Endodermal cell (in vitro differentiated cells): ENCODE data around the gene LAMA1. TPM values are rescaled to one million over a fixed set of nuclear protein-coding genes. Genes with fewer than 3 reads are reported as not detected.
A peak's percentile ranks its signal among the peaks of the same experiment; 100 is the strongest.

Experiments used
- DNase-seq: peaks from one replicate; pipeline ENCODE4 v3.0.0-alpha.2; 2017
- H3K27ac ChIP-seq: 2 replicates; pipeline ENCODE4 v1.5.1; 2013; ENCODE audit warnings: mild to moderate bottlenecking, low read depth, low read length, moderate library complexity
- H3K27me3 ChIP-seq: 2 replicates; pipeline ENCODE4 v1.6.1; 2013; ENCODE audit warnings: mild to moderate bottlenecking, low read length, moderate library complexity; ENCODE audit not compliant: insufficient read depth, control insufficient read depth, poor library complexity, severe bottlenecking
- H3K36me3 ChIP-seq: 2 replicates; pipeline ENCODE4 v1.7.0; 2013; ENCODE audit warnings: mild to moderate bottlenecking, low read length, moderate library complexity; ENCODE audit not compliant: control insufficient read depth, insufficient read depth
- H3K4me1 ChIP-seq: one replicate; pipeline ENCODE4 v1.7.0; 2013; ENCODE audit warnings: low read length; ENCODE audit not compliant: control insufficient read depth, insufficient read depth
- H3K4me3 ChIP-seq: 2 replicates; pipeline ENCODE4 v1.5.1; 2013; ENCODE audit warnings: mild to moderate bottlenecking, low read length, moderate library complexity
- H3K9ac ChIP-seq: 2 replicates; pipeline ENCODE4 v1.6.1; 2013; ENCODE audit warnings: mild to moderate bottlenecking, low read length, moderate library complexity; ENCODE audit not compliant: poor library complexity, severe bottlenecking; ENCODE audit errors: extremely low read depth
- H3K9me3 ChIP-seq: 2 replicates; pipeline ENCODE4 v1.6.1; 2013; ENCODE audit warnings: mild to moderate bottlenecking, low read length, moderate library complexity; ENCODE audit not compliant: control insufficient read depth
- H3K27ac Mint-ChIP-seq: 2 replicates; pipeline ENCODE4 v1.8.0; 2020; ENCODE audit warnings: mixed read lengths
- H3K27me3 Mint-ChIP-seq: 2 replicates; pipeline ENCODE4 v1.8.0; 2021; ENCODE audit warnings: mild to moderate bottlenecking, mixed read lengths; ENCODE audit not compliant: insufficient read depth
- H3K36me3 Mint-ChIP-seq: 2 replicates; pipeline ENCODE4 v1.8.0; 2020; ENCODE audit warnings: low read depth, mixed read lengths
- H3K4me1 Mint-ChIP-seq: 2 replicates; pipeline ENCODE4 v1.8.0; 2020; ENCODE audit warnings: mixed read lengths
- H3K4me3 Mint-ChIP-seq: 2 replicates; pipeline ENCODE4 v1.8.0; 2020; ENCODE audit warnings: mild to moderate bottlenecking, moderate library complexity, mixed read lengths
- H3K9me3 Mint-ChIP-seq: 2 replicates; pipeline ENCODE4 v1.8.0; 2020; ENCODE audit warnings: mild to moderate bottlenecking, mixed read lengths
- WGBS, 2 experiments: methylation state at CpG; one replicate each; pipeline versions ENCODE4 v1.1.5 to v1.1.7; 2013; ENCODE audit warnings: missing lambda C conversion rate in 2 of 2, mixed read lengths in 1 of 2; ENCODE audit not compliant: insufficient coverage in 1 of 2, insufficient read length in 1 of 2; 5-methylcytosine and 5-hydroxymethylcytosine counted together
- total RNA-seq, 2 donors: library from RNA; stranded (reverse); fragmentation: NEBNext Ultra II Directional in 1 of 2; extraction: Animal tissue kit (Norgen Biotek cat#: 25700) in 1 of 2; gene quantifications; 2 replicates in 1 of 2; 3 replicates in 1 of 2; pipeline ENCODE4 v1.2.1, GENCODE V29; 2021
- TF ChIP-seq, protein P1 (sequence below): fragments of 200-600 bp; sonication (generic); conservative IDR thresholded peaks from 2 replicates; pipeline ENCODE4 v1.5.0; 2021; ENCODE audit warnings: antibody characterized with exemption, mild to moderate bottlenecking

Gene LAMA1
- total RNA-seq, 2 donors from 2014 or later: 198 to 316 TPM

DNA sequence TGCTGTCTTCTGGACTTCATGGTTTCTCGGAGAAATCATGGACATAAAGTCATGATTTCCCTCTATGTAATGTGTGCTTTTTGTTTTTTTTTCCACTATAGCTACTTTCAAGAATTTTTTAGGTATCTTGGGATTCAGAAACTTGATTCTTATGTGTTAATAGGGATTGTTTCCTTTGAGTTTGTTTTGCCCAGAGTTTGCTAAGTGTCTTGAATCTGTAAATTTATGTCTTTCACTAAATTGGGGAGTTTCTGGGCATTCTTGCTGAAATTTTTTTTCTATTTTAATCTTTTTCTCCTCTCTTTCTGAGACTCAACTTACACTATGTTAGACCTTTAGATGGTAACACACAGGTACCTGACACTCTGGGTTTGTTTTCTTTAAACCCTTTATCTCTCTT, 182.7 kb downstream of the LAMA1 start:
- Mint-ChIP-seq H3K4me3 (no peak overlapping the region), H3K4me1 (peaks cover 22% of the 10 kb centered on the region), H3K36me3 (peaks cover 14% of the 10 kb centered on the region), H3K27me3 (no peaks in the 10 kb centered on the region), H3K27ac (no peak overlapping the region), H3K9me3 (no peaks in the 10 kb centered on the region)
- Histone ChIP-seq H3K27ac (no peak overlapping the region), H3K9ac (no peak overlapping the region), H3K9me3 (no peaks in the 10 kb centered on the region), H3K4me1 (peaks cover 11% of the 10 kb centered on the region), H3K27me3 (no peaks in the 10 kb centered on the region), H3K4me3 (no peak overlapping the region), H3K36me3 (peaks cover 20% of the 10 kb centered on the region)
- WGBS, 2 experiments: 100% methylated on average over 1 of the region's 1 CpG; no CpG with 5 or more reads in 1 of the 2 experiments
- TF ChIP-seq, protein P1, sequence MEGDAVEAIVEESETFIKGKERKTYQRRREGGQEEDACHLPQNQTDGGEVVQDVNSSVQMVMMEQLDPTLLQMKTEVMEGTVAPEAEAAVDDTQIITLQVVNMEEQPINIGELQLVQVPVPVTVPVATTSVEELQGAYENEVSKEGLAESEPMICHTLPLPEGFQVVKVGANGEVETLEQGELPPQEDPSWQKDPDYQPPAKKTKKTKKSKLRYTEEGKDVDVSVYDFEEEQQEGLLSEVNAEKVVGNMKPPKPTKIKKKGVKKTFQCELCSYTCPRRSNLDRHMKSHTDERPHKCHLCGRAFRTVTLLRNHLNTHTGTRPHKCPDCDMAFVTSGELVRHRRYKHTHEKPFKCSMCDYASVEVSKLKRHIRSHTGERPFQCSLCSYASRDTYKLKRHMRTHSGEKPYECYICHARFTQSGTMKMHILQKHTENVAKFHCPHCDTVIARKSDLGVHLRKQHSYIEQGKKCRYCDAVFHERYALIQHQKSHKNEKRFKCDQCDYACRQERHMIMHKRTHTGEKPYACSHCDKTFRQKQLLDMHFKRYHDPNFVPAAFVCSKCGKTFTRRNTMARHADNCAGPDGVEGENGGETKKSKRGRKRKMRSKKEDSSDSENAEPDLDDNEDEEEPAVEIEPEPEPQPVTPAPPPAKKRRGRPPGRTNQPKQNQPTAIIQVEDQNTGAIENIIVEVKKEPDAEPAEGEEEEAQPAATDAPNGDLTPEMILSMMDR: no peak
- DNase-seq: no peak

DNA sequence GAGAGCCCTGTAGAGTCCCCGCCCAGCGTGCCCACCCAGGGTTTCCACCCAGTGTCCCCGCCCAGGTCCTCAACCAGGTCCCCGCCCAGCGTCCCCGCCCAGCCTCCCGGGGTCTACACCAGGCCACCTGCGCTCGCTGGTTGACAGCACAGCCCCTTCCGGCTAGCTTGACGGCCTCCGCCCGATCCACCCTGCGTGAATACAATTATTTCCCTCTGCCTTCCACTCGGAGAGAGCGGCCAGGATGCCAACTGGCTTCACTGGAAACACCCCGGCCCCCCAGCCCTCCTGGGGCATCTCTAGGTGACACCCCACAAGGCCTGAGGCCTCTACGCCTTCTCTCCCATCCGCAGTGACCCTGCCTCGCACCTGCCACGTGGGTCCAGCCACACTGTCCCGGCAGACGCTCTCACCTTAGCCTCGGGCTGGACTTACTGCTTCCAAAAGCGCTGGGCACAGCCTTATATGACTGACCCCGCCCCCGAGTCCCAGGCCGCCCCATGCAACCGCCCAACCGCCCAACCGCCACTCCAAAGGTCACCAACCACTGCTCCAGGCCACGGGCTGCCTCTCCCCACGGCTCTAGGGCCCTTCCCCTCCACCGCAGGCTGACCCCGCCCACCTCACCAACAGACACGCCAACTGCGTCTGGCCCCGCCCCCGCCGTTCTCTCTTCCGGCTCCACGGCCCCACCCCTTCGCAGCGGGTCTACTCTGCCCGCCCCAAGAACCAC, 188.1 kb downstream of the LAMA1 start:
- DNase-seq: peak; percentile 80
- no peak overlapping the region for H3K27ac ChIP-seq
- Mint-ChIP-seq H3K4me1 (peaks cover 21% of the 10 kb centered on the region), H3K9me3 (no peaks in the 10 kb centered on the region), H3K4me3 (no peak overlapping the region), H3K27me3 (no peaks in the 10 kb centered on the region), H3K27ac (no peak overlapping the region), H3K36me3 (no peaks in the 10 kb centered on the region)
- TF ChIP-seq, protein P1: no peak
- H3K4me3 ChIP-seq: no peak overlapping the region
- H3K9me3 ChIP-seq: no peaks in the 10 kb centered on the region
- WGBS, 2 experiments: 92 to 95% methylated on average over 20 to 45 of the region's 45 CpGs
- H3K36me3 ChIP-seq: no peaks in the 10 kb centered on the region
- H3K27me3 ChIP-seq: no peaks in the 10 kb centered on the region
- H3K9ac ChIP-seq: no peak overlapping the region
- H3K4me1 ChIP-seq: peaks cover 7% of the 10 kb centered on the region

DNA sequence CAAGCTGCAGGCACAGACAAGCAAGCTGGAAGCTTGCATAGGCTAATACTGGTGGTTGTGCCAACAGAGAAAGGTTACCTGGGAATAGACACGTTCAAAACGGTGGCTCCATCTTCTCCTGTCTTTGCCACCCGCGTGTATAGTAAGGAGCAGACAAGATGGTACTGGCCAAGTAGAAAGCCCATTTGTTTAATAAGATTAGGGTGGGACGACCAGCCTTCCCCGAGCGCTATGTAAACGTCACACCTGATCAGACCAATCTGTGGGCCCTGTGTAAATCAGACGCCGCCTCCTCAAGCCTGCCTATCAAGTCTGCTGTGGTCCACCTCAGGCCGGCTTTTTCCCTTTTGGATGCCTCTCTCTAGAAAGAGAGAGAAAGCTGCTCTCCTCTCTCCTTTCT, 189.2 kb downstream of the LAMA1 start:
- peaks cover 17% of the 10 kb centered on the region for H3K4me1 Mint-ChIP-seq
- peaks cover under 1% of the 10 kb centered on the region for H3K9me3 Mint-ChIP-seq
- H3K4me3 Mint-ChIP-seq: no peak overlapping the region

More for the DNA sequence above, 189.2 kb downstream of the LAMA1 start:
- DNase-seq: no peak
- Histone ChIP-seq H3K4me3 (no peak overlapping the region), H3K9ac (no peak overlapping the region), H3K4me1 (peaks cover 7% of the 10 kb centered on the region), H3K27me3 (no peaks in the 10 kb centered on the region), H3K27ac (no peak overlapping the region), H3K9me3 (no peaks in the 10 kb centered on the region), H3K36me3 (no peaks in the 10 kb centered on the region)
- Mint-ChIP-seq H3K27ac (no peak overlapping the region), H3K36me3 (no peaks in the 10 kb centered on the region), H3K27me3 (no peaks in the 10 kb centered on the region)
- 86% methylated on average over 11 of the region's 11 CpGs for whole genome bisulfite sequencing, 2 experiments
- TF ChIP-seq, protein P1: no peak
